Measurements from ENCODE around the gene ANXA6. TPM values are rescaled to one million over a fixed set of nuclear protein-coding genes. Genes with fewer than 3 reads are reported as not detected.

The ANXA6 gene
- total and polyA plus RNA-seq, 4 donors = 61.4 to 208 (median 155) TPM

GRCh38 chr5:151173711-151174611 lies 16.4 kb upstream of the ANXA6 start:
- H3K36me3 ChIP-seq (ENCODE audit: control insufficient read depth in 4 of 4, insufficient read depth in 4 of 4, low read length in 4 of 4) = peaks cover 0 to 4% (median 0%) of the 10 kb centered on the region in 4 donors
- peak overlapping the region in 1 of 2 donors; percentile 11 for H3K27ac ChIP-seq (ENCODE audit: low read depth in 1 of 2, low read length in 1 of 2)
- TF ChIP-seq CTCF (IDR thresholded peaks at IDR 0.05; ENCODE audit: control extremely low read depth, extremely low read depth) = no peak
- ATAC-seq (ENCODE audit: insufficient read depth, low FRiP score) (no peak), DNase-seq (no peak)
- H3K4me1 ChIP-seq (ENCODE audit: control insufficient read depth in 5 of 5, insufficient read depth in 5 of 5, low read length in 5 of 5) = no peaks in the 10 kb centered on the region
- WGBS, 2 donors = 85 to 94% methylated on average over 11 of the region's 11 CpGs
- H3K27me3 ChIP-seq (ENCODE audit: control insufficient read depth in 3 of 3, insufficient read depth in 3 of 3, low read length in 2 of 3) = no peaks in the 10 kb centered on the region
- H3K9me3 ChIP-seq (ENCODE audit: control insufficient read depth in 4 of 4, insufficient read depth in 3 of 4, low read length in 3 of 4) = no peaks in the 10 kb centered on the region
- no peak overlapping the region for H3K4me3 ChIP-seq
- no peak overlapping the region for H3K9ac ChIP-seq (ENCODE audit: insufficient read depth in 1 of 2, low read length in 2 of 2)

GRCh38 chr5:151171529-151171928 lies 13.9 kb upstream of the ANXA6 start:
- no peak for ATAC-seq (ENCODE audit: insufficient read depth, low FRiP score)
- 44 to 46% methylated on average over 1 of the region's 1 CpG for WGBS, 2 donors
- H3K36me3 ChIP-seq (ENCODE audit: control insufficient read depth in 4 of 4, insufficient read depth in 4 of 4, low read length in 4 of 4) = no peaks in the 10 kb centered on the region
- H3K4me1 ChIP-seq (ENCODE audit: control insufficient read depth in 5 of 5, insufficient read depth in 5 of 5, low read length in 5 of 5) = no peaks in the 10 kb centered on the region
- H3K9me3 ChIP-seq (ENCODE audit: control insufficient read depth in 4 of 4, insufficient read depth in 3 of 4, low read length in 3 of 4) = no peaks in the 10 kb centered on the region
- no peak overlapping the region for H3K9ac ChIP-seq (ENCODE audit: insufficient read depth in 1 of 2, low read length in 2 of 2)
- no peak overlapping the region for H3K27ac ChIP-seq (ENCODE audit: low read depth in 1 of 2, low read length in 1 of 2)
- H3K27me3 ChIP-seq (ENCODE audit: control insufficient read depth in 3 of 3, insufficient read depth in 3 of 3, low read length in 2 of 3) = no peaks in the 10 kb centered on the region
- no peak overlapping the region for H3K4me3 ChIP-seq
- DNase-seq = no peak
- no peak for TF ChIP-seq CTCF (IDR thresholded peaks at IDR 0.05; ENCODE audit: control extremely low read depth, extremely low read depth)

- 55 to 85% methylated on average over 10 of the region's 10 CpGs for WGBS, 2 donors
- ATAC-seq (ENCODE audit: insufficient read depth, low FRiP score) (no peak), DNase-seq (no peak)
- no peak overlapping the region for H3K27ac ChIP-seq (ENCODE audit: low read depth in 1 of 2, low read length in 1 of 2)
- no peaks in the 10 kb centered on the region for H3K9me3 ChIP-seq (ENCODE audit: control insufficient read depth in 4 of 4, insufficient read depth in 3 of 4, low read length in 3 of 4)
- H3K4me1 ChIP-seq (ENCODE audit: control insufficient read depth in 5 of 5, insufficient read depth in 5 of 5, low read length in 5 of 5) = no peaks in the 10 kb centered on the region
- no peaks in the 10 kb centered on the region for H3K36me3 ChIP-seq (ENCODE audit: control insufficient read depth in 4 of 4, insufficient read depth in 4 of 4, low read length in 4 of 4)
- TF ChIP-seq CTCF (IDR thresholded peaks at IDR 0.05; ENCODE audit: control extremely low read depth, extremely low read depth) = no peak
- no peak overlapping the region for H3K9ac ChIP-seq (ENCODE audit: insufficient read depth in 1 of 2, low read length in 2 of 2)
- H3K4me3 ChIP-seq = no peak overlapping the region
- H3K27me3 ChIP-seq (ENCODE audit: control insufficient read depth in 3 of 3, insufficient read depth in 3 of 3, low read length in 2 of 3) = no peaks in the 10 kb centered on the region
These were observed 11.2 kb upstream of the ANXA6 start for GRCh38 chr5:151168602-151169344.
